A172 (cell line): ENCODE results near the gene RBM15B. TPM values are rescaled to one million over a fixed set of nuclear protein-coding genes. Genes with fewer than 3 reads are reported as not detected.
"Not testable (repeated sequence)": the region's sequence is repeated elsewhere in the genome, so short reads cannot be mapped to it uniquely, and the experiment has no call there.

Source experiments
- DNase-seq: peaks from one replicate; pipeline ENCODE4 v3.0.0-alpha.2; 2015; ENCODE audit warnings: low spot score
- total RNA-seq: library from RNA; depleted of rRNA; stranded (reverse); fragments of >200 nt; shearing (Covaris generic); gene quantifications from 2 replicates; pipeline ENCODE4 v1.2.3, GENCODE V29; 2014

RBM15B gene
- total RNA-seq, 1 experiment from 2014 or later, result 22.5 TPM

GRCh38 chr3:51379301-51379700 is 11.8 kb upstream of the RBM15B start:
- no peak for DNase-seq

GRCh38 chr3:51379746-51380455 is 11.2 kb upstream of the RBM15B start:
- DNase-seq, result no peak

GRCh38 chr3:51380601-51381332 is 10.3 kb upstream of the RBM15B start:
- no peak for DNase-seq

GRCh38 chr3:51381333-51381705 is 9.8 kb upstream of the RBM15B start:
- no peak for DNase-seq

GRCh38 chr3:51382076-51382745 is 8.9 kb upstream of the RBM15B start:
- DNase-seq, result no peak

- no peak for DNase-seq
These were observed 8.0 kb upstream of the RBM15B start for GRCh38 chr3:51382947-51383578.

GRCh38 chr3:51384055-51384725 is 6.9 kb upstream of the RBM15B start:
- DNase-seq, result no peak

- DNase-seq, result peak; percentile 94
These were observed 6.2 kb upstream of the RBM15B start, which contains the start of gene MANF for GRCh38 chr3:51384726-51385473. Gene MANF, plus strand, starts transcription at chr3:51385291. Its CDS starts 52 bp downstream, at chr3:51385343.

GRCh38 chr3:51385621-51386091 is 5.4 kb upstream of the RBM15B start:
- no peak for DNase-seq

GRCh38 chr3:51386159-51386851 is 4.8 kb upstream of the RBM15B start:
- no peak for DNase-seq

- no peak for DNase-seq
These were observed 4.2 kb upstream of the RBM15B start for GRCh38 chr3:51386852-51387229.

- not testable (repeated sequence) for DNase-seq
These were observed 3.8 kb upstream of the RBM15B start for GRCh38 chr3:51387281-51387680.

GRCh38 chr3:51388286-51389029 is 2.6 kb upstream of the RBM15B start:
- DNase-seq, result no peak

- peak; percentile 27 for DNase-seq
These were observed 1.5 kb upstream of the RBM15B start for GRCh38 chr3:51389423-51390183.

GRCh38 chr3:51390246-51391074 is 625 bp upstream of the RBM15B start:
- no peak for DNase-seq

GRCh38 chr3:51391566-51392354 is 675 bp downstream of the RBM15B start:
- DNase-seq, result no peak
